HEK293T (cell line): ENCODE measurements around the gene RFLNA.

Experiments used
- CTCF ChIA-PET: fragments of 350-600 bp; formaldehyde crosslinking; extraction: SDS; loops from one replicate; lab custom pipeline; 2021; ENCODE audit warnings: antibody characterized with exemption, inconsistent platforms; lab: Yijun Ruan, JAX
- POLR2A ChIA-PET: fragments of 350-600 bp; formaldehyde crosslinking; extraction: SDS; loops from one replicate; lab custom pipeline; 2020; ENCODE audit warnings: antibody characterized with exemption, inconsistent platforms; lab: Yijun Ruan, JAX
- DNase-seq: peaks from one replicate; pipeline ENCODE4 v3.0.0; 2012; ENCODE audit warnings: mixed read lengths; ENCODE audit errors: extremely low spot score
- ARNT ChIP-seq: fragments of 450-650 bp; IDR thresholded peaks from 2 replicates; pipeline ENCODE4 v1.6.1; 2017; ENCODE audit warnings: mild to moderate bottlenecking
- BHLHE40 ChIP-seq: fragments of 450-650 bp; IDR thresholded peaks from 2 replicates; pipeline ENCODE4 v1.6.1; 2016; ENCODE audit warnings: mild to moderate bottlenecking, moderate library complexity, borderline replicate concordance
- CTBP1 ChIP-seq: fragments of 450-650 bp; IDR thresholded peaks from 2 replicates; pipeline ENCODE4 v1.6.1; 2016; ENCODE audit warnings: borderline replicate concordance
- ELF4 ChIP-seq: fragments of 450-650 bp; IDR thresholded peaks from 2 replicates; pipeline ENCODE4 v1.6.1; 2017; ENCODE audit warnings: antibody characterized with exemption
- FOXA1 ChIP-seq: fragments of 450-650 bp; IDR thresholded peaks from 2 replicates; pipeline ENCODE4 v1.6.1; 2016; ENCODE audit warnings: mild to moderate bottlenecking
- FOXK2 ChIP-seq: fragments of 450-650 bp; IDR thresholded peaks from 2 replicates; pipeline ENCODE4 v1.6.1; 2016; ENCODE audit warnings: mild to moderate bottlenecking
- FOXM1 ChIP-seq: fragments of 450-650 bp; IDR thresholded peaks from 2 replicates; pipeline ENCODE4 v1.6.1; 2017; ENCODE audit warnings: mild to moderate bottlenecking, borderline replicate concordance
- HDGF ChIP-seq: fragments of 450-650 bp; IDR thresholded peaks from 2 replicates; pipeline ENCODE4 v1.6.1; 2017; ENCODE audit warnings: antibody characterized with exemption, borderline replicate concordance
- L3MBTL2 ChIP-seq: fragments of 450-650 bp; conservative IDR thresholded peaks from 2 replicates; pipeline ENCODE4 v1.6.1; 2016; ENCODE audit warnings: mild to moderate bottlenecking
- LEF1 ChIP-seq: fragments of 450-650 bp; IDR thresholded peaks from 2 replicates; pipeline ENCODE4 v1.6.1; 2017; ENCODE audit warnings: mild to moderate bottlenecking, borderline replicate concordance
- NFRKB ChIP-seq: fragments of 450-650 bp; IDR thresholded peaks from 2 replicates; pipeline ENCODE4 v1.6.1; 2016; ENCODE audit warnings: mild to moderate bottlenecking, moderate library complexity
- PKNOX1 ChIP-seq: fragments of 450-650 bp; IDR thresholded peaks from 2 replicates; pipeline ENCODE4 v1.6.1; 2016
- SP1 ChIP-seq: fragments of 450-650 bp; IDR thresholded peaks from 2 replicates; pipeline ENCODE4 v1.6.1; 2017
- SUZ12 ChIP-seq: fragments of 450-650 bp; IDR thresholded peaks from 2 replicates; pipeline ENCODE4 v1.6.1; 2016; ENCODE audit warnings: mild to moderate bottlenecking
- TARDBP ChIP-seq: fragments of 450-650 bp; IDR thresholded peaks from 2 replicates; pipeline ENCODE4 v1.6.1; 2016
- ZNF384 ChIP-seq: fragments of 450-650 bp; IDR thresholded peaks from 2 replicates; pipeline ENCODE4 v1.6.1; 2016

RFLNA gene

DNA sequence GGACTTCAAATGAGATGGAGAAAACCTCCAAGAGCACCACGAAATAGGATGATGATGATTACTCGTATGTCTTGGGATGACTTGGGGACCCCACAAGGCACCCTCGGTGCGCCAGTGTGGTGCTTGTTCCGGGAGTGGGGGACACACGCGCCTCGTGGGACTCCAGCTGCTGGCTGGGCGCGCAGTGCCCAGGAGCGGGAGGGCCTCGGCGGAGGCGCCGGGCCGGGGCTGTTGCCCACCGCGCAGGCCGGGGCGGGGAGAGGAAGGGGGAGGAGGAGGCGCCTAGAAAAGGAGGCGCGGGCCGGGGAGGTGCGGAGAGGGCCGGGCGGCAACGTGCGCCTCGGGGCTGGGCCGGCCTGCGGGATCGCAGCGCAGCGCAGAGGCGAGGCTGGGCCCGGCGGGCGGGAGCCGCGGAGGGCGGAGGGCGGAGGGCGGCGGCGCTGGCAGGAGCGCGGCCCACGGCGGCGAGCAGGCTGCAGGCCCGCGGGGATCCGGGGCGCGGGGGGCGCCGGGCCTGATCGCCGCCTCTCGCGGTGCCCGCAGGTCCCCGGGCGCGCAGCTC lies at the start of gene RFLNA:
RFLNA (plus strand) TSS at position 314 of the 562 bp plus-strand sequence. CDS start 337 bp downstream, outside the sequence.
- TF ChIP-seq SP1 = no peak
- TF ChIP-seq L3MBTL2 = no peak
- no peak for DNase-seq
- CTCF ChIA-PET = no interaction called here
- POLR2A ChIA-PET = no interaction called here

DNA sequence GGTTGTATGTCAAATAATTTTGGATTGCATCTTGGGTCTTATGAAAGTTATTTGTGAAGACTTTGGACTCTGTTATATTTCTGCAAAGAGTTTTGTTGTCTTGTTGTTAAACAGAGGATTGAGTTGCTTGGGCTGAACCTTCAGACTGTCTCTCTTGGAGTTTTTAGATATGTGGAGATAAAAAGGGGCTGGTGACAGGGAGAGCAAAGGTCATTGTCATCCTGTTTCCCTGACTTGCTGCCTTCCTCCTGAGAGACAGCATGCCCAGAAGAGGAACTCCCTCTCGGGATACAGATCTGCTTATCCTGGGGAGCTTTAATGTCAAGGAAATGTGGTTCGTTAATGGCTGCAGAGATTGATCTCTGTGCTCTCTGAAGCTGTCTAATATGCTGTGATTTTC lies 47.6 kb upstream of the RFLNA start:
- ChIA-PET CTCF (no interaction called here), POLR2A (no interaction called here)
- no peak for DNase-seq
- TF ChIP-seq SP1 = no peak
- TF ChIP-seq ZNF384 = no peak
- no peak for TF ChIP-seq L3MBTL2
- no peak for TF ChIP-seq PKNOX1
- TF ChIP-seq FOXA1 = no peak
- no peak for TF ChIP-seq ARNT
- no peak for TF ChIP-seq HDGF
- TF ChIP-seq LEF1 = no peak
- TF ChIP-seq SUZ12 = no peak

DNA sequence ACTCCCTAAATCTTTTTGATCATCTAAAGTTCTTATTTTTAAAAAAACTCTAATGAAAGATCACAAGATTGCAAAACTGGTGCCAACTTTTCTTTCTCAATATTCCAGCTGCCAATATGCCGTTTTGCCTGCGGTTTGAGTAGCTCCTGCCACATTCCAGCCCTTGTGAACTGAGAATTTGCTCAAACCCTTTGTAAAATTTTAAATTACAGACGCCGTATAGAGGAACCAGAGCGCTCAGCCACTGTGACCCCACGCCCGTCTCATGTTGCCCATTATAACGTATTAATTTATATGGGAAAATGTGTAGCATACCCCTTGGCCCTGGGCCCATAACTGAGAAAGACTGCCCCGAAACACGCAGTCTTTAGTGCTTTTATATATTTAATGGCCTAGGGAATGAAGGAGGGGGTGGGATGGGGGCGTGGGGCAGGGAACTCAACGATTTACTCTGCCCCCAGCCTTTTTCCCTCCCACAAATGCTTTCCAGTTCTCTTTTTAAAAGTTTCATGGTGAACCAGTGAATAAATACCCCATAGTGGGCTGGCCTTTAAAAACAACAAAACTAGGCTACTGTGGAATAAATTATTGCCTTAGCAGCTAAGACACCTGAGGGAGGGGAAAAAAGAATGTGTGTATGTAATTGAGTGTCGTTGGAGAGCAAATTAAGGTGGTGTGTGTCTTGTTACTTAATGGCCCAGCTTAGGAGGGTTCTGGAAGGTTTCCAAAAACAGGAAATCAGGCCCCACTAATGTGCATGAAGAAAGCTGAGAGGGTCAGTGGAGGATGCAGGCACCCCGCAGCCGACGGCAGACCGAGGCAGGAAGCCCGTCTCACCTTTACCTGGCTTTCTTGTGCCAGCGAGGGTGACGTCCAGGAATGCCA lies 45.7 kb upstream of the RFLNA start:
- no peak for DNase-seq
- no peak for TF ChIP-seq PKNOX1
- TF ChIP-seq TARDBP = no peak
- TF ChIP-seq FOXM1 = no peak
- no peak for TF ChIP-seq ELF4
- CTCF ChIA-PET = no interaction called here
- POLR2A ChIA-PET = no interaction called here

DNA sequence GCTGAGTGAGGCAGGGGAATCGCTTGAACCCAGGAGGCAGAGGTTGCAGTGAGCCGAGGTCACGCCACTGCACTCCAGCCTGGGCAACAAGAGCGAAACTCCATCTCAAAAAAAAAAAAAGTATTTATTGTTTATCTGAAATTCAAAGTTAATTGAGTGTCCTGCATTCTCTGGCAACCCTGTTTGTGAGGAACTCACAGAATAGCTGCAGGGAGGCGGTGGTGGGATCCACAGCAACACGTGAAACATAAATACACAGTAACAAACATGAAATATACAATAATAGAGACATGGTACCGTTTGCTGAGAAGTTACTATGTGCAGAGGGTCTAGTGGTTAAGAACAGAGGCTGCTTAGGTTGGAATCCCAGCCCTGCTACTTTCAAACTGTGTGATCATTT lies 43.7 kb upstream of the RFLNA start:
- CTCF ChIA-PET = interaction anchor here (0.7 kb wide), 1 partner anchor 95 kb away, joined by 9 read pairs; no protein-coding TSS in a partner anchor
- no peak for DNase-seq
- POLR2A ChIA-PET = no interaction called here
- TF ChIP-seq BHLHE40 (no peak), FOXM1 (no peak), HDGF (no peak), TARDBP (no peak), LEF1 (no peak), ARNT (no peak), ZNF384 (no peak), FOXK2 (no peak), FOXA1 (no peak), ELF4 (no peak), CTBP1 (no peak), L3MBTL2 (no peak), PKNOX1 (no peak), SUZ12 (no peak), NFRKB (no peak), SP1 (no peak)

DNA sequence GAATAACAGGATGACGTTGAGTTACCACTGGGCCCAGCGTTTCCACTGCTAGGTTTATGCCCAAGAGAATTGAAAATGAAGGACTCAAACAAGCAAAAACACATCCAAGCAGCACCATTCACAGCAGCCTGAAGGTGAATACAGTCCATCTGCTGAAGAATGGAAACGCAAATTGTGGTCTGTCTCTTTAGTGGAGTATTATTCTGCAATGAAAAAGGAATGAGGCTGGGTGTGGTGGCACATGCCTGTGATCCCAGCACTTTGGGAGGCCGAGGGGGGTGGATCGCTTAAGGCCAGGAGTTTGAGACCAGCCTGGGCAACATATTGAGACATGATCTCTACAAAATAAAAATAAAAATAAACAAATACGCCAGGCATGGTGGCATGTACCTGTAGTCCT lies 41.9 kb upstream of the RFLNA start:
- no peak for TF ChIP-seq BHLHE40
- TF ChIP-seq PKNOX1 = no peak
- no peak for TF ChIP-seq TARDBP
- no peak for TF ChIP-seq ZNF384
- TF ChIP-seq LEF1 = no peak
- no peak for TF ChIP-seq CTBP1
- no peak for TF ChIP-seq SUZ12
- TF ChIP-seq FOXA1 = no peak
- no peak for TF ChIP-seq SP1
- TF ChIP-seq ARNT = no peak
- TF ChIP-seq L3MBTL2 = no peak
- TF ChIP-seq ELF4 = no peak
- no peak for TF ChIP-seq NFRKB
- no peak for TF ChIP-seq HDGF
- no peak for TF ChIP-seq FOXK2
- no peak for TF ChIP-seq FOXM1
- POLR2A ChIA-PET = no interaction called here
- no peak for DNase-seq
- CTCF ChIA-PET = no interaction called here

- POLR2A ChIA-PET = no interaction called here
- TF ChIP-seq TARDBP = no peak
- TF ChIP-seq L3MBTL2 = no peak
- CTCF ChIA-PET = no interaction called here
- no peak for DNase-seq
Observed at GRCh38 chr12:124254126-124254525, 40.8 kb upstream of the RFLNA start.
